SK-N-SH (cell line): ENCODE results near the gene FAM114A1.

Experiments
- CTCF ChIP-seq: fragments of 200-600 bp; sonication (generic); IDR thresholded peaks from 2 replicates; pipeline ENCODE4 v1.6.1; 2017; ENCODE audit warnings: antibody characterized with exemption, mild to moderate bottlenecking, moderate library complexity
- FOSL2 ChIP-seq: IDR thresholded peaks from 2 replicates; pipeline ENCODE4 v1.4.0; 2012; ENCODE audit warnings: low read depth, mild to moderate bottlenecking, moderate library complexity, borderline replicate concordance
- IRF3 ChIP-seq: fragments of 150-350 bp; IDR thresholded peaks from 2 replicates; pipeline ENCODE4 v1.6.1; 2016; ENCODE audit warnings: mild to moderate bottlenecking, low read depth, low read length
- JUND ChIP-seq: IDR thresholded peaks from 2 replicates; pipeline ENCODE4 v1.4.0; 2012
- MAX ChIP-seq: IDR thresholded peaks from 2 replicates; pipeline ENCODE4 v1.4.0; 2012; ENCODE audit warnings: low read depth
- REST ChIP-seq: IDR thresholded peaks from 2 replicates; pipeline ENCODE4 v1.6.1; 2012; ENCODE audit warnings: mild to moderate bottlenecking, low read depth, low read length, moderate library complexity
- SMC3 ChIP-seq: IDR thresholded peaks from 2 replicates; pipeline ENCODE4 v1.6.1; 2012; ENCODE audit warnings: low read depth, low read length, improper control_type of control experiment
- TCF12 ChIP-seq: IDR thresholded peaks from 2 replicates; pipeline ENCODE4 v1.4.0; 2012
- USF1 ChIP-seq: IDR thresholded peaks from 2 replicates; pipeline ENCODE4 v1.4.0; 2012; ENCODE audit warnings: low read depth, borderline replicate concordance
- YY1 ChIP-seq: IDR thresholded peaks from 2 replicates; pipeline ENCODE4 v1.4.0; 2012; ENCODE audit warnings: low read depth, mild to moderate bottlenecking

- TF ChIP-seq CTCF (no peak), YY1 (no peak), IRF3 (no peak), MAX (no peak), USF1 (no peak), SMC3 (no peak), TCF12 (no peak), REST (no peak), JUND (no peak), FOSL2 (no peak)
Measured at GRCh38 chr4:38820329-38821061, 47.1 kb upstream of the FAM114A1 start.
